ENCODE results near the gene MSTN.

MSTN gene

GRCh38 chr2:190062601-190063000 lies at the start of gene MSTN:
MSTN (minus strand) TSS chr2:190062729; CDS start chr2:190062596, 133 bp downstream.
- DNase-seq: no peak

- DNase-seq: no peak
Observed at GRCh38 chr2:190111166-190111565, 48.6 kb upstream of the MSTN start.

GRCh38 chr2:190110699-190111098 lies 48.2 kb upstream of the MSTN start:
- no peak for DNase-seq

GRCh38 chr2:190110131-190110530 lies 47.6 kb upstream of the MSTN start:
- no peak for DNase-seq

GRCh38 chr2:190107409-190107808 lies 44.9 kb upstream of the MSTN start:
- DNase-seq: no peak

- no peak for DNase-seq
Observed at GRCh38 chr2:190106783-190107182, 44.3 kb upstream of the MSTN start.

GRCh38 chr2:190105554-190105953 lies 43.0 kb upstream of the MSTN start:
- DNase-seq: no peak

GRCh38 chr2:190103144-190103543 lies 40.6 kb upstream of the MSTN start:
- DNase-seq: no peak

- DNase-seq: no peak
Observed at GRCh38 chr2:190099890-190100697, 37.6 kb upstream of the MSTN start.

GRCh38 chr2:190098851-190099250 lies 36.3 kb upstream of the MSTN start:
- no peak for DNase-seq

GRCh38 chr2:190097115-190097514 lies 34.6 kb upstream of the MSTN start:
- no peak for DNase-seq

- no peak for DNase-seq
Observed at GRCh38 chr2:190094316-190094871, 31.9 kb upstream of the MSTN start.

- no peak for DNase-seq
Observed at GRCh38 chr2:190093793-190094192, 31.3 kb upstream of the MSTN start.

GRCh38 chr2:190090148-190090547 lies 27.6 kb upstream of the MSTN start:
- no peak for DNase-seq

- peak; percentile 68 for DNase-seq
Observed at GRCh38 chr2:190088917-190089316, 26.4 kb upstream of the MSTN start.

- no peak for DNase-seq
Observed at GRCh38 chr2:190084704-190085103, 22.2 kb upstream of the MSTN start.

- DNase-seq: no peak
Observed at GRCh38 chr2:190082118-190082517, 19.6 kb upstream of the MSTN start.

- no peak for DNase-seq
Observed at GRCh38 chr2:190080527-190081049, 18.1 kb upstream of the MSTN start.

GRCh38 chr2:190079160-190079559 lies 16.6 kb upstream of the MSTN start:
- no peak for DNase-seq

GRCh38 chr2:190075623-190076022 lies 13.1 kb upstream of the MSTN start:
- no peak for DNase-seq

GRCh38 chr2:190069936-190070696 lies 7.6 kb upstream of the MSTN start:
- DNase-seq: peak; percentile 57

GRCh38 chr2:190068764-190069163 lies 6.2 kb upstream of the MSTN start:
- no peak for DNase-seq

- no peak for DNase-seq
Observed at GRCh38 chr2:190065839-190066238, 3.3 kb upstream of the MSTN start.

GRCh38 chr2:190063624-190064023 lies 1.1 kb upstream of the MSTN start:
- no peak for DNase-seq

Measured in NCI-H2227 treated with DMSO at 0.1 percent for 48 hours (cell line).